ENCODE results near the gene DYSF. TPM values are rescaled to one million over a fixed set of nuclear protein-coding genes. Genes with fewer than 3 reads are reported as not detected.

Gene DYSF
- total RNA-seq, 3 donors from 2014 or later = 2.0 to 19.4 (median 6.8) TPM

DNA sequence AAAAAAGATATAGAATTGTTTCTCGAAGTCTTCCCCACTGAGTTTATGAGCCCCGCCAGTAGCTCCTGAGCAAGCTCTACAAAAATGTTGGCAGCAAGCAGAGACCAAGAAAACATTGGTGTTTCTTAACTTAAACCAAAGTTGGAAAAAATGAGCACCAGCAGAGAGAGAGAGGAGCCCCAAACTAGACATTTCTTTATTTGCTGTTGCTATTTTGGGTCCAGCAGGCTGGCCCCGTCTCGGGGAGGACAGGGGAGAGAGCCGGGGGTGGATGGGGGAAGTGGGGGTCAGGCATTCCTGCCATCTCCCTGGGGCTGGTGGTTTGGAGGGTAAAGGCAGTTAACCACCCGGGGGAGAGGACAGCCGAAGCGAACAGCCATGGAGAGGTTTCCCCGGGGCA, 113.0 kb downstream of the DYSF start:
- Histone ChIP-seq H3K36me3 (ENCODE audit: low read depth) (no peaks in the 10 kb centered on the region), H3K9me3 (no peaks in the 10 kb centered on the region), H3K4me3 (no peak overlapping the region), H3K4me1 (ENCODE audit: low read depth) (no peaks in the 10 kb centered on the region)
- intact Hi-C loops (cut with DNase I, micrococcal nuclease) = no loop called here
- DNase-seq = no peak
- no peak for ATAC-seq
- TF ChIP-seq, protein P1, sequence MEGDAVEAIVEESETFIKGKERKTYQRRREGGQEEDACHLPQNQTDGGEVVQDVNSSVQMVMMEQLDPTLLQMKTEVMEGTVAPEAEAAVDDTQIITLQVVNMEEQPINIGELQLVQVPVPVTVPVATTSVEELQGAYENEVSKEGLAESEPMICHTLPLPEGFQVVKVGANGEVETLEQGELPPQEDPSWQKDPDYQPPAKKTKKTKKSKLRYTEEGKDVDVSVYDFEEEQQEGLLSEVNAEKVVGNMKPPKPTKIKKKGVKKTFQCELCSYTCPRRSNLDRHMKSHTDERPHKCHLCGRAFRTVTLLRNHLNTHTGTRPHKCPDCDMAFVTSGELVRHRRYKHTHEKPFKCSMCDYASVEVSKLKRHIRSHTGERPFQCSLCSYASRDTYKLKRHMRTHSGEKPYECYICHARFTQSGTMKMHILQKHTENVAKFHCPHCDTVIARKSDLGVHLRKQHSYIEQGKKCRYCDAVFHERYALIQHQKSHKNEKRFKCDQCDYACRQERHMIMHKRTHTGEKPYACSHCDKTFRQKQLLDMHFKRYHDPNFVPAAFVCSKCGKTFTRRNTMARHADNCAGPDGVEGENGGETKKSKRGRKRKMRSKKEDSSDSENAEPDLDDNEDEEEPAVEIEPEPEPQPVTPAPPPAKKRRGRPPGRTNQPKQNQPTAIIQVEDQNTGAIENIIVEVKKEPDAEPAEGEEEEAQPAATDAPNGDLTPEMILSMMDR (IDR thresholded peaks at IDR 0.05) = no peak

DNA sequence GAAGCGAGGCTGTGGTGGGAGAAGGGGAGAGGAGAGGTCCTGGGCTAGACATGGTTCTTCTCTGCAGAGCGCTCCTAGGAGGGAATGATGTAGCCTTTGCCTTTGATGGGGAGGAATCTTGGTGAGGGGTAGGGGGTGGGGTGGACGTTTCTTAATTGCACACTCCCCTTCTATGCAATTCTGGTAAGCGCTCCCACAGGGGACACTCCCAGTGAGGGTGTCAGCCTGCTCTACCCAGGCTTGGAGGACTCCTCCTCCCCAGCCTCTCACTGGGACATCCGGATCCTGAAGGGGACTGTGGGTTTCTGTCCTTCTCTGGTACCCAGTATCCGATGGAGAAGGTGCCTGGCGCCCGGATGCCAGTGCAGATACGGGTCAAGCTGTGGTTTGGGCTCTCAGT, 114.3 kb downstream of the DYSF start:
- Histone ChIP-seq H3K9me3 (no peaks in the 10 kb centered on the region), H3K36me3 (ENCODE audit: low read depth) (no peaks in the 10 kb centered on the region), H3K4me3 (no peak overlapping the region), H3K4me1 (ENCODE audit: low read depth) (no peaks in the 10 kb centered on the region)
- DNase-seq = no peak
- no peak for ATAC-seq
- intact Hi-C loops (cut with DNase I, micrococcal nuclease) = no loop called here
- TF ChIP-seq, protein P1 (IDR thresholded peaks at IDR 0.05) = no peak

DNA sequence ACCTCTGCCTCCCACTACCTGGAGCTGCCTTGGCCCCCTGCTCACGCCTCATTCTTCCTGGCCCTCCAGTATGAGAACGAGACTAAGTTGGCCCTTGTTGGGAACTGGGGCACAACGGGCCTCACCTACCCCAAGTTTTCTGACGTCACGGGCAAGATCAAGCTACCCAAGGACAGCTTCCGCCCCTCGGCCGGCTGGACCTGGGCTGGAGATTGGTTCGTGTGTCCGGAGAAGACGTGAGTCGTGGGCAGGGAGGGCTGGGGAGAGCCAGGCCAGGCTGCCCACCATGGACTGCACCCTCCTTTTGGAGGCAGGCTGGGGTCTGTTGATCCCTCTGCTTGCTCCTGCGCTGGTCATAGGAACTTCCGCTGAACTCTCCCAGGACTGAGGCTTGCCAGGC, 114.7 kb downstream of the DYSF start:
- Histone ChIP-seq H3K4me1 (ENCODE audit: low read depth) (no peaks in the 10 kb centered on the region), H3K36me3 (ENCODE audit: low read depth) (no peaks in the 10 kb centered on the region), H3K4me3 (no peak overlapping the region), H3K9me3 (no peaks in the 10 kb centered on the region)
- DNase-seq (no peak), ATAC-seq (no peak)
- intact Hi-C loops (cut with DNase I, micrococcal nuclease) = no loop called here
- TF ChIP-seq, protein P1 (IDR thresholded peaks at IDR 0.05) = no peak

DNA sequence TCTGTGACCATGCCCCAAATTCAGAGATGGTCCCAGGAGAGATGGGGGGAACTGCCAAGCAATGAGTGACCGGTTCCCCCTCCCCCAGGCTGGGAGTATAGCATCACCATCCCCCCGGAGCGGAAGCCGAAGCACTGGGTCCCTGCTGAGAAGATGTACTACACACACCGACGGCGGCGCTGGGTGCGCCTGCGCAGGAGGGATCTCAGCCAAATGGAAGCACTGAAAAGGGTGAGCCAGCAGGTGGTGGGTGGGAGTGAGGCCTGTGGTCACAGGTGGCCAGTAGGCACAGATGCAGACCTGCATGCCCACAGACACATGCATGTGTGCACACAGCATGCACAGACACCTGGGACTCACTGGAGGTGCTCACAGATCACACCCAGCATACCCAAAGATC, 117.2 kb downstream of the DYSF start:
- no peaks in the 10 kb centered on the region for H3K9me3 ChIP-seq
- TF ChIP-seq, protein P1 (IDR thresholded peaks at IDR 0.05) = no peak
- ATAC-seq (no peak), DNase-seq (no peak)
- no peak overlapping the region for H3K4me3 ChIP-seq
- intact Hi-C loops (cut with DNase I, micrococcal nuclease) = no loop called here
- no peaks in the 10 kb centered on the region for H3K36me3 ChIP-seq (ENCODE audit: low read depth)
- no peaks in the 10 kb centered on the region for H3K4me1 ChIP-seq (ENCODE audit: low read depth)

DNA sequence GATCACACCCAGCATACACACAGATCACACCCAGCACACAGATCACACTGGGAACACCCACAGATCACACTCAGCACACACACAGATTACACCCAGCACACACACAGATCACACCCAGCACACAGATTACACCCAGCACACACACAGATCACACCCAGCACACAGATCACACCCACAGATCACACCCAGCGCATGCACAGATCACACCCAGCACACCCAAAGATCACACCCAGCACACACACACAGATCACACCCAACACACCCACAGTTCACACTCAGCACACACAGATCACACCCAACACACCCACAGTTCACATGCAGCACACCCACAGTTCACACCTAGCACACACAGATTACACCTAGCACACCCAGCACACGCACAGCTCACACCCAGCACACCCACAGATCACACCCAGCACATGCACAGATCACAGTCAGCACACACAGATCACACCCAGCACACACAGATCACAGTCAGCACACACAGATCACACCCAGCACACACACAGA, 117.6 kb downstream of the DYSF start:
- TF ChIP-seq, protein P1 (IDR thresholded peaks at IDR 0.05) = no peak
- DNase-seq (no peak), ATAC-seq (no peak)
- Histone ChIP-seq H3K4me1 (ENCODE audit: low read depth) (no peaks in the 10 kb centered on the region), H3K9me3 (no peaks in the 10 kb centered on the region), H3K4me3 (no peak overlapping the region), H3K36me3 (ENCODE audit: low read depth) (no peaks in the 10 kb centered on the region)
- intact Hi-C loops (cut with DNase I, micrococcal nuclease) = no loop called here

DNA sequence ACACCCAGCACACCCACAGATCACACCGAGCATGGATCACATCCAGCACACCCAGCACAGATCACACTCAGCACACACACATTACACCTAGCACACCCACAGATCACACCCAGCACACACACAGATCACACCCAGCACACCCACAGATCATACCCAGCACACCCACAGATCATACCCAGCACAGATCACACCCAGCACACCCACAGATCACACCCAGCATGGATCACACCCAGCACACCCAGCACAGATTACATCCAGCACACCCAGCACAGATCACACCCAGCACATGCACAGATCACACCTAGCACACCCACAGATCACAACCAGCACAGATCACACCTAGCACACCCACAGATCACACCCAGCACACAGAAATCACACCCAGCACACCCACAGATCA, 118.6 kb downstream of the DYSF start:
- Histone ChIP-seq H3K9me3 (no peaks in the 10 kb centered on the region), H3K4me1 (ENCODE audit: low read depth) (no peaks in the 10 kb centered on the region), H3K36me3 (ENCODE audit: low read depth) (no peaks in the 10 kb centered on the region), H3K4me3 (no peak overlapping the region)
- intact Hi-C loops (cut with DNase I, micrococcal nuclease) = no loop called here
- no peak for DNase-seq
- no peak for ATAC-seq
- TF ChIP-seq, protein P1 (IDR thresholded peaks at IDR 0.05) = no peak

All from mucosa of descending colon (tissue), 3 donors.